GM18517 (cell line): ENCODE data around the gene GLI1.
"Not testable (repeated sequence)": the region's sequence is repeated elsewhere in the genome, so short reads cannot be mapped to it uniquely, and the experiment has no call there.

Experiments
- ATAC-seq: cut with Tn5 transposase; IDR thresholded peaks from one replicate; pipeline ENCODE4 v1.9.1; 2021; ENCODE audit warnings: mild to moderate bottlenecking, moderate library complexity; ENCODE audit not compliant: unreplicated experiment

Gene GLI1

GRCh38 chr12:57459750-57460467 is at the start of gene GLI1:
Gene GLI1, plus strand, starts transcription at chr12:57459785. Its CDS starts 3,907 bp downstream, at chr12:57463692.
- ATAC-seq: no peak

- ATAC-seq: no peak
Measured at GRCh38 chr12:57410534-57410933, 49.1 kb upstream of the GLI1 start.

- ATAC-seq: not testable (repeated sequence)
Measured at GRCh38 chr12:57414160-57414559, 45.4 kb upstream of the GLI1 start.

- ATAC-seq: no peak
Measured at GRCh38 chr12:57415088-57415487, 44.5 kb upstream of the GLI1 start.

- no peak for ATAC-seq
Measured at GRCh38 chr12:57416039-57416996, 43.3 kb upstream of the GLI1 start.

- no peak for ATAC-seq
Measured at GRCh38 chr12:57418255-57418654, 41.3 kb upstream of the GLI1 start.

- ATAC-seq: no peak
Measured at GRCh38 chr12:57419495-57419894, 40.1 kb upstream of the GLI1 start.

- no peak for ATAC-seq
Measured at GRCh38 chr12:57420482-57420881, 39.1 kb upstream of the GLI1 start.

- not testable (repeated sequence) for ATAC-seq
Measured at GRCh38 chr12:57426948-57427347, 32.6 kb upstream of the GLI1 start.

- no peak for ATAC-seq
Measured at GRCh38 chr12:57428965-57429364, 30.6 kb upstream of the GLI1 start.

- ATAC-seq: no peak
Measured at GRCh38 chr12:57429473-57430111, 30.0 kb upstream of the GLI1 start.

- ATAC-seq: peak; percentile 16
Measured at GRCh38 chr12:57430112-57430930, 29.3 kb upstream of the GLI1 start.

- ATAC-seq: peak; percentile 83
Measured at GRCh38 chr12:57430931-57431566, 28.5 kb upstream of the GLI1 start, which contains the start of gene R3HDM2. Gene R3HDM2, minus strand, starts transcription at chr12:57431043. Its CDS starts 120,615 bp downstream, at chr12:57310428.

GRCh38 chr12:57431654-57432188 is 27.9 kb upstream of the GLI1 start:
- ATAC-seq: no peak

- ATAC-seq: no peak
Measured at GRCh38 chr12:57433370-57433769, 26.2 kb upstream of the GLI1 start.

- ATAC-seq: no peak
Measured at GRCh38 chr12:57434517-57435223, 24.9 kb upstream of the GLI1 start, which contains the start of gene INHBC. Gene INHBC, plus strand, starts transcription at chr12:57434784. Its CDS starts 103 bp downstream, at chr12:57434887.

GRCh38 chr12:57435293-57435692 is 24.3 kb upstream of the GLI1 start:
- no peak for ATAC-seq

GRCh38 chr12:57438400-57438799 is 21.2 kb upstream of the GLI1 start:
- no peak for ATAC-seq

GRCh38 chr12:57439762-57440266 is 19.8 kb upstream of the GLI1 start:
- ATAC-seq: no peak
